Hypothalamus (tissue), 51 donors: ENCODE data around the gene PLCB1.
"Not testable (repeated sequence)": the region's sequence is repeated elsewhere in the genome, so short reads cannot be mapped to it uniquely, and the experiment has no call there.

Experiments used
- DNase-seq, 51 donors: peaks; one replicate each; lab custom pipeline; 2025; lab: John Stamatoyannopoulos, UW

The PLCB1 gene

GRCh38 chr20:8790442-8791074 lies 658.5 kb downstream of the PLCB1 start:
- DNase-seq: peak in 11 of 51 donors; percentile 1 to 26 (median 5)

GRCh38 chr20:8795404-8795803 lies 663.3 kb downstream of the PLCB1 start:
- DNase-seq: no peak

GRCh38 chr20:8796088-8796660 lies 664.1 kb downstream of the PLCB1 start:
- no peak for DNase-seq

GRCh38 chr20:8798505-8798904 lies 666.4 kb downstream of the PLCB1 start:
- DNase-seq: no peak

GRCh38 chr20:8800089-8800488 lies 668.0 kb downstream of the PLCB1 start:
- no peak for DNase-seq

- DNase-seq: no peak
Measured at GRCh38 chr20:8801686-8802085, 669.6 kb downstream of the PLCB1 start.

- DNase-seq: no peak
Measured at GRCh38 chr20:8803065-8803464, 671.0 kb downstream of the PLCB1 start.

GRCh38 chr20:8803941-8804340 lies 671.9 kb downstream of the PLCB1 start:
- DNase-seq: no peak

GRCh38 chr20:8805737-8806442 lies 673.8 kb downstream of the PLCB1 start:
- DNase-seq: no peak

GRCh38 chr20:8807480-8808201 lies 675.6 kb downstream of the PLCB1 start:
- DNase-seq: no peak

- no peak for DNase-seq
Measured at GRCh38 chr20:8808202-8808535, 676.1 kb downstream of the PLCB1 start.

GRCh38 chr20:8809107-8809953 lies 677.3 kb downstream of the PLCB1 start:
- no peak for DNase-seq

GRCh38 chr20:8811801-8812594 lies 679.9 kb downstream of the PLCB1 start:
- no peak for DNase-seq

- DNase-seq: peak in 9 of 51 donors; percentile 2 to 35 (median 10)
Measured at GRCh38 chr20:8812817-8813216, 680.8 kb downstream of the PLCB1 start.

GRCh38 chr20:8815208-8815607 lies 683.1 kb downstream of the PLCB1 start:
- no peak for DNase-seq

GRCh38 chr20:8829256-8829655 lies 697.2 kb downstream of the PLCB1 start:
- no peak for DNase-seq

- not testable (repeated sequence) for DNase-seq
Measured at GRCh38 chr20:8834294-8834693, 702.2 kb downstream of the PLCB1 start.

- no peak for DNase-seq
Measured at GRCh38 chr20:8834851-8835250, 702.8 kb downstream of the PLCB1 start.

- DNase-seq: no peak
Measured at GRCh38 chr20:8837396-8837795, 705.3 kb downstream of the PLCB1 start.

GRCh38 chr20:8842525-8842924 lies 710.5 kb downstream of the PLCB1 start:
- no peak for DNase-seq
